ENCODE data around the gene NFXL1.

The NFXL1 gene

DNA sequence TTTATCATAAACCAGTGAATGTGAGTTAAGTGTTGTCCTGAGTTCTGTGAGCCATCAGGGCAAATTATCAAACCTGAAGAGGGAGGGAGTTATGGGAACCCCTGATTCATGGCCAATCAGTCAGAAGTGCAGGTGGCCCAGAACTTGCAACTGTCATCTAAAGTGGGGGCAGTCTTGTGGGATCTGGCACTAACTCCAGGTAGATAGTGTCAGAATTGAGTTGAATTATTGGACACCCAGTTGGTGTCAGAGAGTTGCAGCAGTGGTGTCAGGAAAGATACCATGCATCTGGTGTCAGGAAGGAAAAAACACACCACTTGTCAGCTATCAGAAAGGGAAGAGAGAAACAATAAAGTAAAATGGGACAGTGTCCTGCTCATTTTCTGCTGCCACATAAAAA lies 84.9 kb downstream of the NFXL1 start:
- TF ChIP-seq, protein P1, sequence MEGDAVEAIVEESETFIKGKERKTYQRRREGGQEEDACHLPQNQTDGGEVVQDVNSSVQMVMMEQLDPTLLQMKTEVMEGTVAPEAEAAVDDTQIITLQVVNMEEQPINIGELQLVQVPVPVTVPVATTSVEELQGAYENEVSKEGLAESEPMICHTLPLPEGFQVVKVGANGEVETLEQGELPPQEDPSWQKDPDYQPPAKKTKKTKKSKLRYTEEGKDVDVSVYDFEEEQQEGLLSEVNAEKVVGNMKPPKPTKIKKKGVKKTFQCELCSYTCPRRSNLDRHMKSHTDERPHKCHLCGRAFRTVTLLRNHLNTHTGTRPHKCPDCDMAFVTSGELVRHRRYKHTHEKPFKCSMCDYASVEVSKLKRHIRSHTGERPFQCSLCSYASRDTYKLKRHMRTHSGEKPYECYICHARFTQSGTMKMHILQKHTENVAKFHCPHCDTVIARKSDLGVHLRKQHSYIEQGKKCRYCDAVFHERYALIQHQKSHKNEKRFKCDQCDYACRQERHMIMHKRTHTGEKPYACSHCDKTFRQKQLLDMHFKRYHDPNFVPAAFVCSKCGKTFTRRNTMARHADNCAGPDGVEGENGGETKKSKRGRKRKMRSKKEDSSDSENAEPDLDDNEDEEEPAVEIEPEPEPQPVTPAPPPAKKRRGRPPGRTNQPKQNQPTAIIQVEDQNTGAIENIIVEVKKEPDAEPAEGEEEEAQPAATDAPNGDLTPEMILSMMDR (IDR thresholded peaks at IDR 0.05), result no peak
- H3K9me3 ChIP-seq, result no peaks in the 10 kb centered on the region
- H3K4me3 ChIP-seq (ENCODE audit: low read depth in 1 of 2, low read length in 1 of 2), result no peak overlapping the region
- H3K4me1 ChIP-seq (ENCODE audit: control insufficient read depth in 1 of 2, insufficient read depth in 1 of 2, low read depth in 1 of 2, low read length in 1 of 2), result no peaks in the 10 kb centered on the region
- no peaks in the 10 kb centered on the region for H3K36me3 ChIP-seq
- H3K27me3 ChIP-seq, result peaks cover 15% of the 10 kb centered on the region
- no peak overlapping the region for H3K27ac ChIP-seq

DNA sequence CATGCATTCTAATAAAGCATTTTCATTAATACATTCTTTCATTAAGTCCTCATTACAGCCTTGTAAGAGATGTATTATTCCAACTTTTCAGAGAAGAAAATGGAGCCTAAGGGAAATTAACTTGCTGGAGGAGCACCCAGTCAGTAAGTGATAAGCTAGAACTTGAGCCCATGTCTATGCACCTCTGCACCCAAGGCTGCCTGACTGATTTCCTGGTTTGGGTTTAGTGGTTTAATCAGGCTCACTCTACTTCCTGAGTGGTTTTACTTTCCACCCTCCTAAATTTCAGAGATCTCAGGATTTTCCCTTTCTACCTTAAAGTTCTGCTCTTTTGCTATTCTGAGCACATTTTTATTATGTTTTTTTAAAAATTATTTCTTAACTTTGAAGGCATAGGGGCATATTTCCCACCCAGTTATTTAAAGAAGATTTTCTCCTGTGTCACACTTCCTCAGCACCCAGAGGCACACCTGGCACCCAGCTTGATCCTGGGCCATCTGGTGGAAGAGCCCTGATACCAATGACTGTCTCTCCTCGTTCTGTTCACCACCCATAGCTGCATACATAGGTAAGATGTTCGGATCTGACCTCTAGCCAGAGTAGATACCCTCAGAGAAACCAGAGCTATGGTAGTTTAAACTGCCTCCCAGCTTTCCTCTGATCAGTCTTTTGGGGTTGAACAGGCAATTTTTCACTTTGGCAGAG lies 86.9 kb downstream of the NFXL1 start:
- Histone ChIP-seq H3K4me1 (ENCODE audit: control insufficient read depth in 1 of 2, insufficient read depth in 1 of 2, low read depth in 1 of 2, low read length in 1 of 2) (no peaks in the 10 kb centered on the region), H3K4me3 (ENCODE audit: low read depth in 1 of 2, low read length in 1 of 2) (no peak overlapping the region)
- TF ChIP-seq, protein P1 (IDR thresholded peaks at IDR 0.05), result no peak

DNA sequence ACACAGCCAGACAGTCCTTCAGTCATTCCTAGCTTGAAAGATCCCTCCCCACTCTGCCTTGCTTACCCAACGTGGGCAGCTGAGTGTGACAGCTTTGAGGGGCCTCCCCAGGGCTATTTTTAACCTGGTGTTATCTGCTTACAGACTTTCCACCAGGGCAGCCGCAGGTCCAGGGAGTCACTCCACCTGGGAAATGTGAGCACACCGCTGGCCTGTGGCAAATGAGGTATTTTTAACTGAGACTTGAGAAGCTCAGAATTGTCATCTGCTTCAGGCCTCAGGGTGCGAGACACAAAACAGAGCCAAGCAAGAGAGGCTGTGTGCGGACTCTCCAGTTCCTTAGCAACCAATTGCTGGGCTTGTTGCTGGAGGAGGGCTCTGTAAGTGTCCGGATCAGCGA lies 89.5 kb downstream of the NFXL1 start:
- H3K9me3 ChIP-seq, result no peaks in the 10 kb centered on the region
- no peaks in the 10 kb centered on the region for H3K36me3 ChIP-seq
- no peak overlapping the region for H3K27ac ChIP-seq
- H3K4me3 ChIP-seq (ENCODE audit: low read depth in 1 of 2, low read length in 1 of 2), result no peak overlapping the region
- H3K4me1 ChIP-seq (ENCODE audit: control insufficient read depth in 1 of 2, insufficient read depth in 1 of 2, low read depth in 1 of 2, low read length in 1 of 2), result no peaks in the 10 kb centered on the region
- TF ChIP-seq, protein P1 (IDR thresholded peaks at IDR 0.05), result no peak
- H3K27me3 ChIP-seq, result peaks cover 15% of the 10 kb centered on the region

More for the DNA sequence above, 86.9 kb downstream of the NFXL1 start:
- no peaks in the 10 kb centered on the region for H3K36me3 ChIP-seq
- no peaks in the 10 kb centered on the region for H3K9me3 ChIP-seq
- H3K27me3 ChIP-seq, result peaks cover 15% of the 10 kb centered on the region
- no peak overlapping the region for H3K27ac ChIP-seq

DNA sequence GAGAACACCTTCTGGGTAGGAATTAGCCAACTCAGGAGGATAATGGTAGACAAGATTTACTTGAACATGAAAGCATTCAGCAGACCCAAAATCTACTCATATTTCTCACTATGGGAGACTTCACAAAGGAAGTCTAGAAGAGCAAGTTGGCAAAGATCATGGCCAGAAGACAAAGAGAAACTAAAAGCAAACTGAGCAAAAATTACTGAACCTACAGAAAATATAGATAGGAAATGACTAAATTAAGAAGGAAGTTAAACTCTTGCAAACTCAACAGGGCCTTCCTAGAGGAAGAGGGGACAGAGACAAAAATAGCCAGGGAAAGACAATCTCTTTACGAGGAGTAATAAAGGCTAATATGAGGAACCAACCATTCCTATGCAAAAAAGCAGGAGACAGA lies 95.2 kb downstream of the NFXL1 start:
- no peaks in the 10 kb centered on the region for H3K4me1 ChIP-seq (ENCODE audit: control insufficient read depth in 1 of 2, insufficient read depth in 1 of 2, low read depth in 1 of 2, low read length in 1 of 2)
- H3K27me3 ChIP-seq, result peaks cover 11% of the 10 kb centered on the region
- no peak overlapping the region for H3K4me3 ChIP-seq (ENCODE audit: low read depth in 1 of 2, low read length in 1 of 2)
- no peaks in the 10 kb centered on the region for H3K36me3 ChIP-seq
- no peaks in the 10 kb centered on the region for H3K9me3 ChIP-seq
- TF ChIP-seq, protein P1 (IDR thresholded peaks at IDR 0.05), result no peak
- no peak overlapping the region for H3K27ac ChIP-seq

DNA sequence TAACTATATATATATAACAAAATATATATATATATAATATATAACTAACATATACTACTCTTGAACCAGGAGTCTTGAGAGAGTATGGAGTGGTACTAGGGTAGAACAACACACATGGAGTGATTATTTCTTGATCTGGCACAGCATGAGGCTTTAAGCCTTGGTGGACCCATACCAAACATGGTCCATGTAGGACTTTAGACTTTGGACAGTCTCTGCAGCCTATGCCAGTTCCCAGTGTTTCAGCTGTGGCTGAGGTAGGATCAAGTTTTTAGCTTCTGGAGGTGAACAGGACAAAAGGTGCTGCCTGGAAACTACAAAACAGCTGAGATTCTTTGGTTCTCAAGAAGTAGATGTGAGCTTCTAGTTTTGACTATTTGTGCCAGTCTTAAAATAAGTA lies 97.1 kb downstream of the NFXL1 start:
- Histone ChIP-seq H3K27ac (no peak overlapping the region), H3K4me3 (ENCODE audit: low read depth in 1 of 2, low read length in 1 of 2) (no peak overlapping the region), H3K9me3 (no peaks in the 10 kb centered on the region), H3K27me3 (peaks cover 18% of the 10 kb centered on the region), H3K36me3 (no peaks in the 10 kb centered on the region), H3K4me1 (ENCODE audit: control insufficient read depth in 1 of 2, insufficient read depth in 1 of 2, low read depth in 1 of 2, low read length in 1 of 2) (no peaks in the 10 kb centered on the region)
- TF ChIP-seq, protein P1 (IDR thresholded peaks at IDR 0.05), result no peak
